Measurements from ENCODE around the gene RYR3.

RYR3 gene

GRCh38 chr15:33500432-33501195 lies 189.8 kb downstream of the RYR3 start:
- H3K9me3 ChIP-seq (ENCODE audit: insufficient read depth, low read length), result no peaks in the 10 kb centered on the region
- no peaks in the 10 kb centered on the region for H3K79me2 ChIP-seq (ENCODE audit: low read length)
- no peak overlapping the region for H3K27ac ChIP-seq (ENCODE audit: low read length)
- H3K9ac ChIP-seq (ENCODE audit: low read length), result no peak overlapping the region
- H3K4me3 ChIP-seq (ENCODE audit: low read length), result no peak overlapping the region
- H4K20me1 ChIP-seq (ENCODE audit: insufficient read depth, low read length), result no peaks in the 10 kb centered on the region
- TF ChIP-seq EZH2phosphoT487 (IDR thresholded peaks at IDR 0.05; ENCODE audit: low read depth), result no peak
- TF ChIP-seq, protein P1, sequence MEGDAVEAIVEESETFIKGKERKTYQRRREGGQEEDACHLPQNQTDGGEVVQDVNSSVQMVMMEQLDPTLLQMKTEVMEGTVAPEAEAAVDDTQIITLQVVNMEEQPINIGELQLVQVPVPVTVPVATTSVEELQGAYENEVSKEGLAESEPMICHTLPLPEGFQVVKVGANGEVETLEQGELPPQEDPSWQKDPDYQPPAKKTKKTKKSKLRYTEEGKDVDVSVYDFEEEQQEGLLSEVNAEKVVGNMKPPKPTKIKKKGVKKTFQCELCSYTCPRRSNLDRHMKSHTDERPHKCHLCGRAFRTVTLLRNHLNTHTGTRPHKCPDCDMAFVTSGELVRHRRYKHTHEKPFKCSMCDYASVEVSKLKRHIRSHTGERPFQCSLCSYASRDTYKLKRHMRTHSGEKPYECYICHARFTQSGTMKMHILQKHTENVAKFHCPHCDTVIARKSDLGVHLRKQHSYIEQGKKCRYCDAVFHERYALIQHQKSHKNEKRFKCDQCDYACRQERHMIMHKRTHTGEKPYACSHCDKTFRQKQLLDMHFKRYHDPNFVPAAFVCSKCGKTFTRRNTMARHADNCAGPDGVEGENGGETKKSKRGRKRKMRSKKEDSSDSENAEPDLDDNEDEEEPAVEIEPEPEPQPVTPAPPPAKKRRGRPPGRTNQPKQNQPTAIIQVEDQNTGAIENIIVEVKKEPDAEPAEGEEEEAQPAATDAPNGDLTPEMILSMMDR (IDR thresholded peaks at IDR 0.05; ENCODE audit: low read depth, low read length), result no peak
- no peaks in the 10 kb centered on the region for H3K36me3 ChIP-seq (replicated peaks; ENCODE audit: low read depth, low read length)
- H3K4me2 ChIP-seq (ENCODE audit: low read length), result no peak overlapping the region
- H3K27me3 ChIP-seq (ENCODE audit: low read depth, low read length), result peaks cover 27% of the 10 kb centered on the region
- no peaks in the 10 kb centered on the region for H3K4me1 ChIP-seq (ENCODE audit: low read length)
- no peak overlapping the region for H2AFZ ChIP-seq (ENCODE audit: low read depth, low read length)

DNA sequence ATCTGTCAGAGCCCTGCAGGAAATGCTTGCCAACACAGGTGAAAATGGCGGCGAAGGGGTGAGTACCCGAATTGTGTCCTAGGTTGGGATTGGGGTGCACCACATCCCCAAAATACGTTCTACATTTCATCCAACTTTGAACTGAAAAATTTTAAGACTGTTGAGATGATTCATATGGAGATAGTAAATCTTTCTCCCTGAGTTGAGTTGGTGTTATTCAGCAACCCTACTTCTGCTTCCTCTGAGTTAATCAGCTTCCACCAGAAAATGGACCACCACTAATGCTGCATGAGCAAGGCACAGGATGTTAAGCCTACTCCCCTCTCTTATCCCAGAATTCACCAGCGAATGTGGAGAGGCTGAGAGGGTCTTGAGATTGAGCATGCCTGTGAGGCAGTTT lies 192.9 kb downstream of the RYR3 start:
- H3K27me3 ChIP-seq (ENCODE audit: low read depth, low read length), result peaks cover 20% of the 10 kb centered on the region; the same call in 1 of the 2 replicates
- no peaks in the 10 kb centered on the region for H3K36me3 ChIP-seq (replicated peaks; ENCODE audit: low read depth, low read length)

DNA sequence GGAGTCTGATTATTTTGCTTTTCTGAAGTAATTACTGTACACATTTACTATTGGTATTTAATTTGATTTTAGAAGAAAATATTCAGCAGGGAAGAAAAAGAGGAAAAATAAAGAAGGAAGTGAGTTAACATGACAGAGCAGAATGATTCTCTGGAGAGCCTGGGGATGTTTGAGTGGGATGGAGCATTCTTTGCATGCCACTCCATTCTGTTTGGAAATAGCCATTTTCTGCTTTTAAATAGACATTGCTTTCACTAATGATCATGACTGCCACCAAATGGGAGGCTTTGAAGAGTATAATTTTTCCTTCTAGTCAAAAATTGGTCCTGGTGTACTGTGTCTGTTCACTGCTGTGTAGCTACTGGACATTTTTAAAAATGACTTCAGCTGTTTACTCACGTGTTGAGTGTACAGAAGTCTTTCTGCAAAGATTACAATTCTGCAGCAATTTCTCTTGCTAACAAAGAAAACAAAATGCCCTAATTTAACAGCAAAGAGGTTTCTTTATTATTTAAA lies 196.1 kb downstream of the RYR3 start:
- no peak overlapping the region for H3K4me2 ChIP-seq (ENCODE audit: low read length)
- no peaks in the 10 kb centered on the region for H3K9me3 ChIP-seq (ENCODE audit: insufficient read depth, low read length)
- H4K20me1 ChIP-seq (ENCODE audit: insufficient read depth, low read length), result no peaks in the 10 kb centered on the region
- TF ChIP-seq, protein P1 (IDR thresholded peaks at IDR 0.05; ENCODE audit: low read depth, low read length), result no peak
- no peak for TF ChIP-seq EZH2phosphoT487 (IDR thresholded peaks at IDR 0.05; ENCODE audit: low read depth)
- H3K4me1 ChIP-seq (ENCODE audit: low read length), result no peaks in the 10 kb centered on the region
- H2AFZ ChIP-seq (ENCODE audit: low read depth, low read length), result no peak overlapping the region
- no peaks in the 10 kb centered on the region for H3K79me2 ChIP-seq (ENCODE audit: low read length)
- H3K27ac ChIP-seq (ENCODE audit: low read length), result no peak overlapping the region
- H3K27me3 ChIP-seq (ENCODE audit: low read depth, low read length), result peaks cover 8% of the 10 kb centered on the region; the same call in 1 of the 2 replicates
- no peak overlapping the region for H3K9ac ChIP-seq (ENCODE audit: low read length)
- no peak overlapping the region for H3K4me3 ChIP-seq (ENCODE audit: low read length)
- H3K36me3 ChIP-seq (replicated peaks; ENCODE audit: low read depth, low read length), result no peaks in the 10 kb centered on the region

More for the DNA sequence above, 192.9 kb downstream of the RYR3 start:
- Histone ChIP-seq H3K9ac (ENCODE audit: low read length) (no peak overlapping the region), H3K4me1 (ENCODE audit: low read length) (no peaks in the 10 kb centered on the region), H3K27ac (ENCODE audit: low read length) (no peak overlapping the region), H2AFZ (ENCODE audit: low read depth, low read length) (no peak overlapping the region), H3K79me2 (ENCODE audit: low read length) (no peaks in the 10 kb centered on the region), H4K20me1 (ENCODE audit: insufficient read depth, low read length) (no peaks in the 10 kb centered on the region), H3K9me3 (ENCODE audit: insufficient read depth, low read length) (no peaks in the 10 kb centered on the region), H3K4me2 (ENCODE audit: low read length) (no peak overlapping the region), H3K4me3 (ENCODE audit: low read length) (no peak overlapping the region)
- no peak for TF ChIP-seq EZH2phosphoT487 (IDR thresholded peaks at IDR 0.05; ENCODE audit: low read depth)

- TF ChIP-seq EZH2phosphoT487 (IDR thresholded peaks at IDR 0.05; ENCODE audit: low read depth), result no peak
- TF ChIP-seq, protein P1 (IDR thresholded peaks at IDR 0.05; ENCODE audit: low read depth, low read length), result no peak
- Histone ChIP-seq H3K27me3 (ENCODE audit: low read depth, low read length) (peaks cover 12% of the 10 kb centered on the region; the same call in 1 of the 2 replicates), H3K9me3 (ENCODE audit: insufficient read depth, low read length) (no peaks in the 10 kb centered on the region), H3K4me1 (ENCODE audit: low read length) (no peaks in the 10 kb centered on the region), H3K9ac (ENCODE audit: low read length) (no peak overlapping the region), H3K79me2 (ENCODE audit: low read length) (no peaks in the 10 kb centered on the region), H2AFZ (ENCODE audit: low read depth, low read length) (no peak overlapping the region), H4K20me1 (ENCODE audit: insufficient read depth, low read length) (no peaks in the 10 kb centered on the region), H3K36me3 (replicated peaks; ENCODE audit: low read depth, low read length) (no peaks in the 10 kb centered on the region), H3K27ac (ENCODE audit: low read length) (no peak overlapping the region), H3K4me3 (ENCODE audit: low read length) (no peak overlapping the region), H3K4me2 (ENCODE audit: low read length) (no peak overlapping the region)
Measured at GRCh38 chr15:33508703-33509102, 197.9 kb downstream of the RYR3 start.

All from OCI-LY3 (cell line).